Loucy (cell line): ENCODE results near the gene PID1.

Experiments used
- H2AFZ ChIP-seq: fragments of 200-600 bp; sonication (generic); 2 replicates; pipeline ENCODE4 v1.6.0; 2016; ENCODE audit warnings: antibody characterized with exemption, mild to moderate bottlenecking, low read length, moderate library complexity
- H3F3A ChIP-seq: fragments of 200-600 bp; 2 replicates; pipeline ENCODE4 v1.6.0; 2016; ENCODE audit warnings: antibody characterized with exemption, low read depth, mild to moderate bottlenecking
- H3K27me3 ChIP-seq: fragments of 200-600 bp; sonication (generic); 2 replicates; pipeline ENCODE4 v1.6.1; 2014; ENCODE audit warnings: low read length, mild to moderate bottlenecking; ENCODE audit not compliant: insufficient read depth, poor library complexity, severe bottlenecking
- H3K36me3 ChIP-seq: fragments of 200-600 bp; sonication (generic); 2 replicates; pipeline ENCODE4 v1.6.1; 2016; ENCODE audit warnings: low read length; ENCODE audit not compliant: insufficient read depth
- H3K4me1 ChIP-seq: fragments of 200-600 bp; sonication (generic); 2 replicates; pipeline ENCODE4 v1.5.1; 2014; ENCODE audit warnings: low read length, mild to moderate bottlenecking; ENCODE audit not compliant: insufficient read depth, poor library complexity, severe bottlenecking
- H3K4me2 ChIP-seq: fragments of 200-600 bp; sonication (generic); 2 replicates; pipeline ENCODE4 v1.6.0; 2014; ENCODE audit warnings: antibody characterized with exemption, low read length, low read depth, mild to moderate bottlenecking; ENCODE audit not compliant: poor library complexity, severe bottlenecking
- H3K4me3 ChIP-seq: fragments of 200-600 bp; sonication (generic); 2 replicates; pipeline ENCODE4 v1.5.1; 2014; ENCODE audit warnings: low read length, mild to moderate bottlenecking, mixed read lengths; ENCODE audit not compliant: poor library complexity, severe bottlenecking
- H3K79me2 ChIP-seq: fragments of 200-600 bp; sonication (generic); 2 replicates; pipeline ENCODE4 v1.6.1; 2014; ENCODE audit warnings: low read length; ENCODE audit not compliant: insufficient read depth
- H3K9ac ChIP-seq: fragments of 200-600 bp; sonication (generic); 2 replicates; pipeline ENCODE4 v1.6.0; 2014; ENCODE audit warnings: mild to moderate bottlenecking, low read depth, low read length, moderate library complexity; ENCODE audit not compliant: poor library complexity, severe bottlenecking
- H3K9me2 ChIP-seq: fragments of 200-600 bp; sonication (generic); replicated peaks from 2 replicates; pipeline ENCODE4 v1.6.1; 2016; ENCODE audit warnings: low read depth, low read length, mixed read lengths
- H3K9me3 ChIP-seq: fragments of 200-600 bp; sonication (generic); 2 replicates; pipeline ENCODE4 v1.6.1; 2014; ENCODE audit warnings: mild to moderate bottlenecking, antibody characterized with exemption, low read length, low read depth; ENCODE audit not compliant: insufficient read depth
- H4K20me1 ChIP-seq: fragments of 200-600 bp; sonication (generic); 2 replicates; pipeline ENCODE4 v1.6.0; 2014; ENCODE audit warnings: antibody characterized with exemption, low read length, mild to moderate bottlenecking; ENCODE audit not compliant: insufficient read depth, poor library complexity, severe bottlenecking
- EZH2phosphoT487 ChIP-seq: fragments of 200-600 bp; IDR thresholded peaks from 2 replicates; pipeline ENCODE4 v1.6.1; 2018; ENCODE audit warnings: antibody characterized with exemption, mild to moderate bottlenecking, moderate library complexity, borderline replicate concordance
- TF ChIP-seq, protein P1 (sequence below): fragments of 200-600 bp; sonication (generic); conservative IDR thresholded peaks from 2 replicates; pipeline ENCODE4 v1.5.1; 2014; ENCODE audit warnings: mild to moderate bottlenecking, antibody characterized with exemption, low read length

The PID1 gene

DNA sequence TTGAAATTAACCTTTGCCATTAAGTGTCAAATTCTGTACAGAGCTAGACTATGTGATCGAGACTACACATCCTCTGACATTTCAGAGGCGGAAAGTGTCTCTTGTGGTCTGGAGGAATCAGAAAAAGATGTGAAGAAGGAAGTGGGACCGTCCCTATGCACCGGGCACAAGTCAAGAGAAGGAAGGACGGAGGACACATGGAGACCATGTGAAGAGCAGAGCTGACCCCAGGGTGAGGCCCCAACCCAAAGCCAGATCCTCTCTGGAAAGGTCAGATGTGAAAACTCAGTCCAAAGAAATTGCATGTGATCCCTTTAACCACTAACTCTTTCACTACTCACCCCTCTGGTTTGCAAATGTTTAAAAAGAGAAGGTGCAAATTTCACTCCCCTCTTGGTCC, 92.4 kb downstream of the PID1 start:
- TF ChIP-seq EZH2phosphoT487: no peak
- TF ChIP-seq, protein P1, sequence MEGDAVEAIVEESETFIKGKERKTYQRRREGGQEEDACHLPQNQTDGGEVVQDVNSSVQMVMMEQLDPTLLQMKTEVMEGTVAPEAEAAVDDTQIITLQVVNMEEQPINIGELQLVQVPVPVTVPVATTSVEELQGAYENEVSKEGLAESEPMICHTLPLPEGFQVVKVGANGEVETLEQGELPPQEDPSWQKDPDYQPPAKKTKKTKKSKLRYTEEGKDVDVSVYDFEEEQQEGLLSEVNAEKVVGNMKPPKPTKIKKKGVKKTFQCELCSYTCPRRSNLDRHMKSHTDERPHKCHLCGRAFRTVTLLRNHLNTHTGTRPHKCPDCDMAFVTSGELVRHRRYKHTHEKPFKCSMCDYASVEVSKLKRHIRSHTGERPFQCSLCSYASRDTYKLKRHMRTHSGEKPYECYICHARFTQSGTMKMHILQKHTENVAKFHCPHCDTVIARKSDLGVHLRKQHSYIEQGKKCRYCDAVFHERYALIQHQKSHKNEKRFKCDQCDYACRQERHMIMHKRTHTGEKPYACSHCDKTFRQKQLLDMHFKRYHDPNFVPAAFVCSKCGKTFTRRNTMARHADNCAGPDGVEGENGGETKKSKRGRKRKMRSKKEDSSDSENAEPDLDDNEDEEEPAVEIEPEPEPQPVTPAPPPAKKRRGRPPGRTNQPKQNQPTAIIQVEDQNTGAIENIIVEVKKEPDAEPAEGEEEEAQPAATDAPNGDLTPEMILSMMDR: no peak
- H3F3A ChIP-seq: no peaks in the 10 kb centered on the region
- H3K9me3 ChIP-seq: no peaks in the 10 kb centered on the region
- H3K9ac ChIP-seq: no peak overlapping the region
- H3K79me2 ChIP-seq: no peaks in the 10 kb centered on the region
- H2AFZ ChIP-seq: no peak overlapping the region
- H3K36me3 ChIP-seq: no peaks in the 10 kb centered on the region
- H3K4me1 ChIP-seq: no peaks in the 10 kb centered on the region
- H4K20me1 ChIP-seq: no peaks in the 10 kb centered on the region
- H3K27me3 ChIP-seq: no peaks in the 10 kb centered on the region
- H3K4me3 ChIP-seq: no peak overlapping the region
- H3K9me2 ChIP-seq: no peaks in the 10 kb centered on the region
- no peak overlapping the region for H3K4me2 ChIP-seq

DNA sequence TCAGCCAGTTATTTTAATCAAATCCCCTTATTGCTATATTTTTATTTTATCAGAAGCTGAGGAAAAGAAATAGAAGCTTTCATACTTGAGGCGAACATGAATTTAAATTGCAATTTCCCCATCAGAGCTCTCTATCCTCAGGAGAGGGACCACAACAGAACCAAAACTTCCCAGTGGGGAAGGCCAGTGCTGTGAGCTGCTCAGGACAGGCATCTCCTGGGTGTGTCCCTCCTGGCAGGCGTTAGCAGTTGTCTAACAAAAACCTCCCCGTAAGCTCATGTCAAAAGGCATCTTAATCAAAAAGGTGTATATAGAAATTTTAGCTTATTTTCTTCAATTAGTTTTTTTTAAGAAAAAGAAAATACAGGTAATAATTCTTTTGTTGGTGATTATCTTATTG, 93.0 kb downstream of the PID1 start:
- Histone ChIP-seq H4K20me1 (no peaks in the 10 kb centered on the region), H3K9me3 (no peaks in the 10 kb centered on the region), H3K9ac (no peak overlapping the region), H3K4me1 (no peaks in the 10 kb centered on the region), H2AFZ (no peak overlapping the region), H3K27me3 (no peaks in the 10 kb centered on the region), H3K4me2 (no peak overlapping the region), H3K4me3 (no peak overlapping the region), H3K36me3 (no peaks in the 10 kb centered on the region), H3K9me2 (no peaks in the 10 kb centered on the region), H3F3A (no peaks in the 10 kb centered on the region), H3K79me2 (no peaks in the 10 kb centered on the region)
- TF ChIP-seq, protein P1: no peak
- no peak for TF ChIP-seq EZH2phosphoT487

DNA sequence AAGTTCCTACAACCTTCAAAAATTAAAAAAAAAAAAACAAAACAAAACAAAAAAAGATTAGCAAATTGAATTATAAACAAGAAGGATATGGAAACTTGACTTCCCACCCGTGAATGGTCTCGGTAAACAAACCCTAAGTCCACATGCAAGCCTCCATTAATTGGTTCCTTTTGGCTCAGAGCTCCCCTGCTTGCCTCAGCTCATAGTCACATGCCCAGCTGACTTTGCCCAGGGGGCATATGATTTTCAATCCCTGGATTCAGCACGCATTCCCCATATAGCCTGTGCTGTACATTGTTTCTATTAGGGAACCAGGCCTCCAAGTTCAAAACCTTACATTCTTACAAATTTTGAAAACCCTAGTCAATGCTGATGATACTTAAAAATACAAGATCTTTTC, 95.0 kb downstream of the PID1 start:
- no peaks in the 10 kb centered on the region for H3K4me1 ChIP-seq
- H3K4me3 ChIP-seq: no peak overlapping the region
- no peak overlapping the region for H2AFZ ChIP-seq
- H3K9ac ChIP-seq: no peak overlapping the region
- H3K4me2 ChIP-seq: no peak overlapping the region
- no peaks in the 10 kb centered on the region for H3K9me3 ChIP-seq
- no peaks in the 10 kb centered on the region for H3K27me3 ChIP-seq
- H4K20me1 ChIP-seq: no peaks in the 10 kb centered on the region
- no peaks in the 10 kb centered on the region for H3F3A ChIP-seq
- TF ChIP-seq, protein P1: no peak
- TF ChIP-seq EZH2phosphoT487: no peak
- no peaks in the 10 kb centered on the region for H3K9me2 ChIP-seq
- H3K79me2 ChIP-seq: no peaks in the 10 kb centered on the region
- no peaks in the 10 kb centered on the region for H3K36me3 ChIP-seq
